HFF-Myc (cell line): Measurements from ENCODE around the gene NFILZ.

ENCODE experiments used
- DNase-seq: peaks from one replicate; pipeline ENCODE4 v3.0.0-alpha.2; 2011; ENCODE audit warnings: low read depth; ENCODE audit errors: extremely low read depth
- H3K4me3 ChIP-seq: replicated peaks from 2 replicates; pipeline ENCODE4 v1.5.1; 2011; ENCODE audit warnings: low read depth, mild to moderate bottlenecking, control low read depth, low read length
- CTCF ChIP-seq: IDR thresholded peaks from 2 replicates; pipeline ENCODE4 v1.5.1; 2012; ENCODE audit warnings: mild to moderate bottlenecking, low read depth, low read length, control low read depth; ENCODE audit errors: missing control alignments

Gene NFILZ

GRCh38 chr19:8657869-8658268, 27.4 kb downstream of the NFILZ start:
- no peak for DNase-seq
- H3K4me3 ChIP-seq = no peak overlapping the region
- TF ChIP-seq CTCF = no peak

- no peak for TF ChIP-seq CTCF
- no peak for DNase-seq
- no peak overlapping the region for H3K4me3 ChIP-seq
Observed at GRCh38 chr19:8659905-8660304, 29.5 kb downstream of the NFILZ start.

- no peak for TF ChIP-seq CTCF
- no peak for DNase-seq
- no peak overlapping the region for H3K4me3 ChIP-seq
Observed at GRCh38 chr19:8662263-8662662, 31.8 kb downstream of the NFILZ start.

DNA sequence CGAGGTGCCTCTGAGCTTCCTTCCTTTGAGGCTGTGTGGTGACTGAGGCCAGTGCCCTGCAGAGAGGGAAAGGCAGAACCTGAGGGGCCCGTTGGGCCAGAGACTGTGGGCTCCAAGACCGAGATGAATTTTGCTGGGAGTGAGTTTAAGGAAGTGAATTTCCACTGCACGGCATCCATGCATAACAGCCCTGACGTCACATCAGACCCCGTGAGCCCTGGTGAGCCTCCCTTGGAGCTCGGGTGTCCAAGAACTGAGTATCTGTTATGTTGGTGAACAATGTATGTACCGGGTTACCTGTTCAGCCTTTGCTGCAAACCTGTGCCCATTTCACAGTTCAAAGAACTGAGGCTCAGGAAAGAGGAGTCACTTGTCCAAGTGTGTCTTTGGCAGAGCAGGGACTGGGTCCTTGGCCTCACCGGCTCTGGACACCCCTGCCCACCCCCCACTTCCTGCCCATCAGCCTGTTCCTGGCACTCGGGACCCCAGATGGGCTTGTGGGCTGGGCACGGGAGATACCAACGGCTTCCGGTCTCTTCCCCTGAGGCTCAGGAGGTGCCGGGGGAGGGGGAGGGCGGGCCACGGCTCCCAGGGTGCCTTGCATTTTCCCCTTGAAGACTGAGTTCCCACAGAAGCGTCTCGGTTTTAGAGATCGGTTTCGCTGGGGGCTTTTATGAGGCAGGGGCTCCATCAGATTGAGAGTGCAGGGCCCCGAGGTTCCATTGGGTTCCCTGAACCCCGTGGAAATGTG, 33.7 kb downstream of the NFILZ start:
- no peak for DNase-seq
- TF ChIP-seq CTCF = no peak
- no peak overlapping the region for H3K4me3 ChIP-seq

DNA sequence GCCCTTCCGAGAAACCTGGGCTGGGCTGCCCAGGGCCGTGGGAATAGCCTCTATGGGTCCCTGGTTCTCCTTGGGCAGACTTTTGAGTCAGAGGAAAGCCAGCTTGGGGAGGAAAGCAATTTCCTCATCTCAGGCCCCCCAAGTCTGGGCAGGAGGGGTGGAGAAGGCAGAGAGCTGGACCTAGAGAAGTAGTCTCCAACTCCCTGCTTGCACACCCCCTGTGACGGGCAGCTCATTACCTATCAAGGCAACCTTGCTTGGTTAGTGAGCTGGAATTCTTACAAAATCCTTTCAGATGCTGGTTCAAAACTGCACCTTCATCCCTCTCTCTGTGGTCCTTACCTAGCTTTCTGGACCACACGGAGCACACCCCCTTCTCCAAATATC, 34.2 kb downstream of the NFILZ start:
- TF ChIP-seq CTCF = no peak
- DNase-seq = no peak
- H3K4me3 ChIP-seq = no peak overlapping the region

DNA sequence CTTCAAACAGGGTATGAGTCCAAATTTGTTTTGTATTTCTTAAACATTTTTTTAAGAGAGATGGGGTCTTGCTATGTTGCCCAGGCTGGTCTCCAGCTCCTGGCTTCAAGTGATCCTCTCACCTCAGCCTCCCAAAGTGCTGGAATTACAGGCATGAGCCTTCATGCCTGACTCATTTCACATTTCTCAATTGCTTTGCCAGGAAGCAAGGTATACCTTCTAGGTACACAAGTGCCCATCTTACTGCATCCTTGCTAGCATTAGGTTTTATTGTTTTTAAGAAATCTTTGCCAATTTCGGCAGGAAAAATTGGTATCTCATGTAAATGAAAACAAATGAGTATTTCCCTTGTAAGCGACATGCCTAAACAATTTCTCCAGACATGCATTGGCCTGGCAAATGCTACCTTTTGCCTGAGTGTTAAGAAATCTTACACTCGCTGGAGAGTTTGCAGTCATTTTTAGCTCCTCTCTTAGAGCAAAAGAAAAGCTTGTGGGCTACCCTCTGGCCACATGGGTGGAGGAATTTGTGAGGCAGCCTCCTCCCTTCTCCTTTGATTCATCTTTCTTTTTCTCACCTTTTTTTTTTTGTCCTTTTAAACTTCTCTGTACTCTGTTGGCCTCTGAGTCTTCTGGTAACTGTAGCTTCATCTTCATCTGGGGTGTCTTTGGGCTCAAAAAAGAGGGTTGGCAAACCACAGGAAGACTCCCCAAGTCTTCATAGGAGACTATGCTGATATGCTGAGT, 35.2 kb downstream of the NFILZ start:
- H3K4me3 ChIP-seq = no peak overlapping the region
- TF ChIP-seq CTCF = no peak
- DNase-seq = no peak
